Activated CD4-positive, alpha-beta T cell treated with anti-CD3 and anti-CD28 coated beads, Interleukin-10, Interleukin-2, amounts not matched to agents 100 ng/mL and 50 ng/mL, durations not matched to agents 16 hours and 8 hours (primary cell): ENCODE results near the gene FOXO6.

Experiments
- DNase-seq: peaks from one replicate; pipeline ENCODE4 v3.0.0-alpha.2; 2020

Gene FOXO6

DNA sequence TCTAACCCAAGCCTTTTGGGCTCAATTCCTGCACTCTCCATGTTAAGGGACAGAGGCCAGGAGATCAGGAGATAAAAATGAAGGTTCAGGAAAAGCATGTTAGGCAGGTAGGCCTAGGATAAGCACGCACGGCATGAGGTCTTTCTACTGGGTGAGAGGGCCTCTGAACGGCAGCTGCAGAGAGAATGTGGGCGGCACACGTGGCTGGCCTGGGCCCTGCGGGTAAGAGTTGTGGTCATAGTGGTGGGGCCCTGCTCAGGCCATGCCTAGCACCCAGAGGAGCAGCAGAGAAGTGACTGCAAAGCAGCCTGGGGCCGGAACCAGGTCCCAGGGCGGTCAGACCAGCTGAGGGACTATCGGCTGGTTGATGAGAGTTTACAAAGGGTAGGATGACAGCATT, 7.5 kb upstream of the FOXO6 start:
- no peak for DNase-seq

DNA sequence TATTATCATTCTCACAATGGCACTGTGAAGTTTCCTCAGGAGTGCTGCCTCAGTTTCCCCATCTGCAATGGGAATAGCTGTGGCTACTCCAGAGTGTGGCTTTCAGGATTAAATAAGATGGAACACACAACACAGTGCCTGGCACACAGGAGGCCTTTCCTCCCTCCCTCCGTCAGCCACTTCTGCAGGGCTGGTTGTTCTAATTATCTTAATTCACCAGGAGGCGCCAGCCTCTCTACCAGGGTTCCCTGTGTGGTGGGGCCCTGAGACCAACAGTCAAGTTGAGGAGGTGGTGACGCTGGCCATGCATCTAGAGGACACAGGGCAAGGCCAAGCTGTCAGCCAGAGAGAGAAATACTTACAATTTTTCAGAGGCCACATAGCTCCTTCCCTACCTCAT, 6.3 kb upstream of the FOXO6 start:
- DNase-seq, result no peak

DNA sequence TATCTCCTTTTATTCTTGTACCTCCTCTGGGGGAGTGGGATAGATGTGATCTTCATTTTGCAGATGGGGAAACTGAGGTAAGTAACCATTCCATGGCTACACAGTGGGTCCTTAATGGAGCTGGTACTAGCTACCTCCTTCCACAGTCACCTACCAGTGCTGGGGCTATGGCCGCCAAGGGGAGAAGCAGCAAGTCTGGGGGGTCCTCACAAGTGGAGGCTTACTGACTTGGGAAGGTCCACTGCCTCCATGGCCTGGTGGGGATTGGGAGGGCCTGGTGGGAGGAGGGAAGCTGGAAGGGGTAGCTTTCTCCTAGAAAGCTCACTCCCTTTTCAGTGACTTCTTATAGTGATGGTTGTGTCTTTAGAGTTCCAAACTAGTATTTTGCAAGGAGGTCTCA, 5.9 kb upstream of the FOXO6 start:
- no peak for DNase-seq

DNA sequence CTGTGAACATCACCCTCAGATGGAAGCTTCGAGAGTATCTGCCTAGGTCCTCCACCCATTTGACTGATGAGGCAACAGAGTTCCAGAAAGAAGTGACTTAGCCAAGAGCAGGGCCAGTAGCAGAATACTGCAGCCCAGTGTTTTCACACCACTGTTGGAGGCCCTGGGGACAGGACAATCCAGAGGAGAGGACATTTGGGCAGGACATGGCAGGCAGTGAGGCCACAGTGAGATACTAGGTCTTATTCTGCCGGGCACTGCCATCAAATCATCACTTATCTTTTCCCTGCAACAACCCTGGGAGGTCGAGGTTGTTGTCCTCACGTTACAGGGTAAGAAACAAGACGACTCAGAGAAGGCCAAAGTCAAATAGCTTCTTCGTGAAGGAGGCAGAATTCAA, 5.5 kb upstream of the FOXO6 start:
- no peak for DNase-seq

DNA sequence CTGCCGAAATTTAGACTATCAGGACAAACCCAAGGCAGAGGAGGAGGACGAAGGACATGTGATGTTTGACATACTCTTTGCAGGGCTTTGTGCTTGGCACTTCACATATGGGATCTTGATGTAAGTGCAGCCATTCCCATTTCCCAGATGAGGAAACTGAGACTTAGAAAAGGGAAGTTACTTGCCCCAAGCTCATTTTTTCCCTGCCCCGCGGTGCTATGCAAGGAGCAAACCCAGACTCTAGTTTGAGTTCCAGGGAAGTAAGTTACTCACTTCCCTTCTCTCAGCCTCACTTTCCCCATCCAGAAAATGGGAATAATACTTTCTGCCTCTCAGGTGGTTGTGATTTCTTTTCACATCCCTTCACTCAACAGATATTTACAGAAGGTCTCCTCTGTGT, 4.5 kb upstream of the FOXO6 start:
- DNase-seq, result no peak

DNA sequence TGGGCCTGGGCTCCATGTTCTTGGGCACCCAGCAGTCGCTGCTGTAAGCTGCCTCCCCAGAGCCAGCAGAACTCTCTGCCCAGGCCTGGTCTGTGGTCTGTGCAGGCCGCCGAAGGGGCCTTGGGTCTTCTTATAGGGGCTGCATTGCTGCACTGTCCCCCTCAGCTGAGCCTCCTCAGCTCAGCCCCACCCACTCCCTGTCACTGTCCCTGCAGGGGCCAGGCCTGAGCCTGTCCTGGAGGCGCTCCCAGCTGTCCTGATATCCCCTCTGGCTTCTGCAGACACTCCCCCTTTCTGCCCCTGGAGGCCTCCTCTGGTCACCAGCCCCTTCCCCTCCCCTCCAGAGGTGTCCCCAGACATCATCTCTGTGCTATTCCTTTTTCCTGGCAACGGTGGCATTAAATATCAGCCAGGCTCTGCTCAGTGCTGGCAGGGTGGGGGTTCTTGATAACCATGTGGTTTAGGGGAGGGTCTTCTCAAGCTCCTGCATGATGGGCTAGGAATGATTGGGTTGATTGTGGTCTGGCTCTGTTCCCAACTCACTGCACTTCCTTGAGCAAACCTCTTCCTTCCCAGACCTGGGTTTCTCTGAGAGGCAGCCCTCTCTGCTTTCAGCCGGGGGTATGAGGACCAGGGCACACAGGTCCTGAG, 3.7 kb upstream of the FOXO6 start:
- no peak for DNase-seq

DNA sequence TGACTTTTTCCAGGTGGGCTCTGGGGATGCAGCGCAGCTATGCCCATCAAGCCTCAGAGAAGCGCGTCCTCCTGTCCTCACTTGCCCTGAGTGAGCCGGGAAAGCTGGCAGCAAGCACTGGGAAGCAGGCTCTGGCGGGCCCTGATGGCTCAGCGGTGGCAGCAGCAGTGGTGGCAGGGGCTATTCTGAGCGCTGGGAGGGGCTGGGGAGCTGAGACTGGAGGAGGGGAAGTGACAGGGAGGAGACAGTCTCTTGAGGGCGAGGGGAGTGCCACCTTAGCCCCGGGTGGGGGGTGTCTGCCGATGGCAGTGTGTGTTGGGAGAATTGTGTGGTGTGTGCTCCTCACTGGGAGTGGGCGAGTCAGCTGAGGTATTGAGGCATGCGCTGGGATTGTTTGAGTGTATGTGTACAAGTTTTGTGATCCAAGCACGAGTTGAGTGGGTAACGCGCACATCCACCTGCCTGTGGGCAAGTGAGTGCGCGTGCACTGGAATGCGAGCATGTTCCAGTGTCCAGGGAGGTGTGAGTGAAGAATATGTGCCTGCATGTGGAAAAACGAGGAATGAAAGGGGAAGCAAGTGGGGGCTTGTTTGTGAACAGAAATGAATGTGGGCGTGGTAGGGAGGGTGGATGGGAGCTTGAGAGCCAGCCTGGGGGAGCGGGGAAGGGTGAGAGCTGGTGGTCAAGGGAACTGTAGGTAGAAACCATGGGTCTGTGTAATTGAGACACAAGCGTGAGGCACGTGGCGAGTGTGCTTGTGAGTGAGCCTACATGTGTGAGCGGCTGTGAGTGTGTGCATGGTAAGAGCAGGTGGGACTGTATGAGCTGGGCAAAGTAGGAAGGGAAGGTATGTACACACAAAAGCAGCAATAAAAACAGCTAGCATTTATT, 2.9 kb upstream of the FOXO6 start:
- DNase-seq, result no peak

DNA sequence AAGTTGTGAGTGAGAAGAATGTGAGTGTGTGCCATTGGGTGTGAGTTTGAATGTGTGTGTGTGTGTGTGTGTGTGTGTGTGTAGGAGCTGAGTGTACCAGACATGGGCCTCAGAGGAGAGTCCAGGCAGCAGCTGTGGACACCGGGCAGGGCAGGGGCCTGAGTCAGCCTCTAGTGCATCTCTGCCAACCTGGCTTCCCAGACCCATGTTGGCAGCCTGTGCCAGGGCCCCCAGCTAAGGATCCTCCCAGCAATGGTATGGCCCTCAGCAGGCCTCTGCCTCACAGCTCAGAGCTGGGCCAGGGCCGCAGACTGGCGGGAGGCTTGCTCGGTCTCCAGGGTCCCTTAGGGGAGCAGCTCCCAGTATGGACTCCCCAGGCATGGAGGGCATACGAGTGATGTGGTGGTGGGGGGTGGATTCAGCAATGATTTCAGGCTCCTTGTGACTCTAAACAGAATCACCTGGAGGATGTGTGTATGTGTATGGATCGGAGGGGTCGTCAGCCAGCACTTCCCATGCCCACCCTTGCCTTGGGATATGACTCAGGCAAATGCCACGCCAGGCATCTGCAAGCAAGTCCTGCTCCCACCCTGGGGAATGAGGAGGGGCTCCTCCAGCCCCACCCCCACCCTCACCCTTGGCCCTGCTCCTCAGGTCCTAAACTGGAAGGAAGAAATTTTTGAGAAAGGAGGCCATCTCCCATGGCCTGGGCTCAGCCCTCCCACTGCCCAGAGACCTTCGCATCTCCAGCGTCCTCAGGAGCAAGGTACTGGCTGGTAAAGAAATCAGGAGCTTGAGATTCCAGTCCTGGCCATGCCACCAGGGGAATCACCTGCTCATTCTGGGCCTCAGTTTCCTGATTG, 1.8 kb upstream of the FOXO6 start:
- DNase-seq, result no peak

DNA sequence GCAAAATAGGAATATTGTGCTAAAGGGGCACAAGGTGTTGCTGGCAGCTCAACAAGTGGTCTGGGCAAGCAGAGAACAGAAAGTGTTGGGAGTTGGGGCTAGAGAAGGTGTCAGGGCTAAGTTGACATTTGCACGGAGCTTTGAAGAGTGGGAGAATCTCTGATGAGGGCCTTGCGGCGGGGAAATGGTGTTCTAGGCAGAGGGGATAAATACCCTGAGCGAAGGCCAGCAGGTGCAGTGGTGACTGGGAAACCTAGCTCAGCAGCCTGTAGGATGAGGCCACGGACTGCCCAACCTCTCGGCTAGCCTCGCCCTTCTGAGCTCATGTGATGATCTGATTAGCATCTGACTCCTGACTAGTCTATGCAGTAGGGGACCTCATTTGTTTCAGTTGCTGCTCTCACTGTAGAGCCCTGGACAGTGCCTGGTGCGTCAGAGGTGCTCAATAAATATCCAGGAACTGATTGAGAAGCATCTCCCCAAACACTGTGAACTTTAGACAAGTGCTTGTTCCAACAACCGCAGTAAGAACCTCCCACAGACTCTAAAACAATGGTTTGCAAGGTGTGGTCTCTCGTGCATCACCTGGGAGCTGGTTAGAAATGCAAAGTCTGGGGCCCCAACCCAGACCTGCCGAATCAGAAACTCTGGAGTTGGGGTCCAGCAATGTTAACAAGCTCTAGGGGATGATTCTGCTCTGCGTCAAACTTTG, 1.0 kb upstream of the FOXO6 start:
- no peak for DNase-seq

DNA sequence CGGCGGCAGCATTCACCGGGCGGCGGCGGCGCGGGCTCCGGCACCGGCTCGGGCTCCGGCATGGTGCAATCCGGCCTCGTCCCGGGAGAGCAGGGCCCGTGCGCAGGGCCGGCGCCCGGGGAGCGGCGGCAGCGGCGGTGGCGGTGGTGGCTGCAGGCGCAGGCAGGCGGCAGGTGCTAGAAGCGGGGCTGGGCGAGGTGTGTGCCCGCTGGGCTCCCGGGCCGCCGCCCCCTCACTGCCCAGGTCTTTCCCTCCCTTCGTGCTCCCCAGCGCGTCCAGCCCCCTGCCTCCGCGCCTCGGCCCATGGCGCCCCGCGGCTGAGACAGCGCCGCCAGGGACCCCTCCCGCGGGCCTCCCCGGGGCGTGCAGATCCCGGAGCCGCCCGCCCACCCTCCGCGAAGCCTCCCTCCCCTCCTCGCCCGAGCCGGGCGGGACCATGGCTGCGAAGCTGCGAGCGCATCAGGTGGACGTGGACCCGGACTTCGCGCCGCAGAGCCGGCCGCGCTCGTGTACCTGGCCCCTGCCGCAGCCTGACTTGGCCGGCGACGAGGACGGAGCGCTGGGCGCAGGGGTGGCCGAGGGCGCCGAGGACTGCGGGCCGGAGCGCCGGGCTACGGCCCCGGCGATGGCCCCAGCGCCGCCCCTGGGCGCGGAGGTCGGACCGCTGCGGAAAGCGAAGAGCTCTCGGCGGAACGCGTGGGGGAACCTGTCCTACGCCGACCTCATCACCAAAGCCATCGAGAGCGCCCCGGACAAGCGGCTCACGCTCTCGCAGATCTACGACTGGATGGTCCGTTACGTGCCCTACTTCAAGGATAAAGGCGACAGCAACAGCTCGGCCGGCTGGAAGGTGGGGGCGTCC, 492 bp downstream of the FOXO6 start:
- DNase-seq, result no peak

DNA sequence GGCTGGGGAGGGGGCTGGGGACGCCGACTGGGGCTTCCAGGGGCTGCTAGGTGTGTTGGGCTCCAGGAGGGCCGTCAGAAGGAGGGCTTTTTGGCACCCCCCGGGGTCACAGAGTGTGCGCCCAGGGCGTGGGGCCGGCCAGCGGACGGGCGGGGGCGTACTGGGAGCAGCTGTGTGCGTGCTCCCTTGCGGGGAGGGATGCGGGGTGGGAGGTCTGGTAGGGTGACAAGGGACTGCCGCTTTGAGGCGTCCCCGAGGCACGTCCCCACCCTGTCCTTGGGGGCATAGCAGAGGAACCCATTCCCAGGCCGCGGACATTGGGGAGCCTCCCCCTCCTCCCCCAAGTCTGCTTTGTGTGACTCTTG, 1.1 kb downstream of the FOXO6 start:
- DNase-seq, result no peak

DNA sequence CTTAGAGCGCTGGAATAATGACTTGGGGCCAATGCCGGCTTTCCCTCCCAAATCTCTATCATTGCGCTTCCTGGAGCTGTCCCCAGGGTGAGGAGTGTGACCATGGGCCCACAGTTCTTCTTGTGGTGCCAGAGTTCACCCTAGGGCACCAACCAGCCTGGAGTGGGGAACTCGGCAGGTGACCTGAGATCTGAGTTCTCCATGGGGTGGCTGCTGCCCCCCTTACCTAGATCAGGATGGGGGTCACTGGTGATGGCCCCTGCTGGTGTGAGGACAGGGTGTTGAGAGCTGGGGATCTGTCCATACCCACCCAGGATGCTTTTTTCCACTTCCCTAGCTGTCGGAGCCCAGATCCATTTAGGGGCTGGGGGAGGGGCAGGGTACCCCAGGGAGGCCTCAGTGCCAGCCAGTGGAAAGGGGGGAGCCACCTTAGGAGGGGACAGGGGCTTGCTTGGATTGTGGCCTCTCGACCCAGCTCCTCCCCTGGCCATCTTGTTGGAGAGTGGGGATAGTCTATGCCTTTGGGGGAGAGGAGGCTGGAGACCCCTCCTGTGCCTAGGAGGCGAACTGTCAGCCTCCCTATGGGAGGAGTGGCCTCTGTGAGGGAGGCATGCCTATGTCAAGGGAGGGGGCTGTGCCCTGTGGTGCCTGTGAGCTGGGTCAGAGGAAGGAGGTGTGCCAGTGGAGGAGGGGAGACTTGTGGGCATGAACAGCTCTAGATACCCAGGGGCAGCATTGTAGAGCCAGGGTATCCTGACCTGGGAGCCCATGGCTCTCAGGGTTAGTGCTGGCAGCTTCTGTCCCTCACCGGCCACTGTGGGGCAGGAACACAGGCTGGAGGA, 1.7 kb downstream of the FOXO6 start:
- no peak for DNase-seq

DNA sequence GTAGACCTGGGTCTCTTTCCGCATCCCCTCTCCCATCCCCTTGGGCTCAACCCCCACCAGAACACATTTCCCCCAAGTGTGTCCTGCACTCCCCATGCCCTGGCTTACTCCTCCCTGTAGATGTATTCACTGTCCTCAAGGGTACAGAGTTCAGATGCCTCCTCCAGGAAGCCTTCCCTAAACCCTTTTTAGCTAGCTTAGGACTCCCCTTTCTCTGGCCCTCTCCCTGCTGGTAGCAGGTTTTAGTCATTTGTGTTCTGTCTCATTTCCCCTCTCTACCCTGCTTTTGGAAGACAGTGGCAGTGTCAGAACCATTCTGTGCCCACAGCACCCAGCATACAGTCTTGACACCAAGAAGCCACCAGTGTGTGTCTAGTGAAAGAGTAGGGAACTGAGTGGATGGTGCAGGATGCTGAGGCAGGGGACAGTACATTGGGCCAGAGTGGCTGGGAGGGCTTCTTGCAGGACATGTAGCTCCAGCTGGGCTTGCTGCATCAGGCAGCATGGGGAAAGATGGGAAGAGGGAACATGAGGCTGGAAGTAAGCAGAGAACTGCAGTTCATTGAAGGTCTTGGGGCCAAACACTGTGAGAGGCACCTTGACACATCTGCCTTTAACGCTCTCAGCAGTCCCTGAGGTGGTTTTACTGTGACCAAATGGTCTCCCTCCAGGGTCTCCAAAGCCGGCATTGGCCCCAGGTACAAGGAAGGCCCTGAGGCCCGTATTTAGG, 2.5 kb downstream of the FOXO6 start:
- DNase-seq, result no peak

DNA sequence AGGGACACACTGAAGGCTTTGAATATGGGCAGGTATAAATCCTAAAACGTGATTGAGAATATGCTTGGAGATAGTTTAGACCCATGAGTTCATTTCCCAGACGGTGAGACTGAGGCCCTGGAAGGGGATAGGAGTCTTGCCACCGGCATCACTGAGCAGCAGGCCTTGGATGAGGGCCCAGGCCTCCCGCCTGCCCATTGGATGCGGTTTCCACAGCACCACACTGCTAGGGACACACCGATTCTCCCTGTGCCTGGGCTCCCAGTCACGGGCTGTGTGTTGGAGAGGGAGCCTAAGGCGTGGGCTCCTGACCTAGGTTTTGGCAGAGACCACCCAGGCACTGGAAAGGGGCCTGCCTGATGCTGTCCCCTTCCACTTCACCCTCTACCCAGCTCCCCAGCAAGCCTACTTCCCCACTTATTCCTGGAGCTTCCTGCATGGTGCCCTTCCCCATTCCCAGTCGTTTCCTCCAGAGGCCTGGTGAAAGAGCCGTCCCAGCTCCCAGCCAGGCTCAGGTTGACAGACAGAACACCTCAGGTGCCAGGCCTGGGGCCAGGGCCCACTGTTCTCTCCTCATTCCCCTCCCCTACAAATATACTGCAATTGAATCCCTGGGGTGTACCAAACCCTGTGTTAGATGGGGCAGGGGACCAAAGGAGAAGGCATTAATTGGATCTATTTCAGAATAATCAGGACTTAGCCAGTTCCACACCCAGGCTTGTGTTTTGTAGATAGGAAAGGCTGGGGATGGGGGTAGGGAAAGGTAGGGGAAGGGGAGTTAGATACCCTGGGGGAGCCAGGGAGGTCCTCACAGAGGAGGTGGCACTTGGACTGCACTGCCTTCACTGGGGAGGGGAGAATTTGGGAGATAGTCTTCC, 3.4 kb downstream of the FOXO6 start:
- DNase-seq, result no peak

DNA sequence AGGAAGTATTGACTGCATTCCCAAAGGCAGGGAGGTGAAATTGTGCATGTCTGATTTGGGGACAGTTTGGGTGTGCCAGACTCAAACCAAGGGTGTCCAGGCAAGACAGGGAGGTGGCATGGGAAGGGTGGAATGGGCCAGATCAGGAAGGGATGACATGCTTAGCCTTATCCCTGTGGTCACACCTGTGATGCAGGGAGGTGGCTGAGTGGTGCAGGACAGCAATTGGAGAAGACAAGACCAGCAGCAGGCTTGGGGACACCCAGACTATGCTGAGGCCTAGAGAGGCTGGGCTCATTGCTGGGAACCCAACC, 4.0 kb downstream of the FOXO6 start:
- DNase-seq, result no peak

DNA sequence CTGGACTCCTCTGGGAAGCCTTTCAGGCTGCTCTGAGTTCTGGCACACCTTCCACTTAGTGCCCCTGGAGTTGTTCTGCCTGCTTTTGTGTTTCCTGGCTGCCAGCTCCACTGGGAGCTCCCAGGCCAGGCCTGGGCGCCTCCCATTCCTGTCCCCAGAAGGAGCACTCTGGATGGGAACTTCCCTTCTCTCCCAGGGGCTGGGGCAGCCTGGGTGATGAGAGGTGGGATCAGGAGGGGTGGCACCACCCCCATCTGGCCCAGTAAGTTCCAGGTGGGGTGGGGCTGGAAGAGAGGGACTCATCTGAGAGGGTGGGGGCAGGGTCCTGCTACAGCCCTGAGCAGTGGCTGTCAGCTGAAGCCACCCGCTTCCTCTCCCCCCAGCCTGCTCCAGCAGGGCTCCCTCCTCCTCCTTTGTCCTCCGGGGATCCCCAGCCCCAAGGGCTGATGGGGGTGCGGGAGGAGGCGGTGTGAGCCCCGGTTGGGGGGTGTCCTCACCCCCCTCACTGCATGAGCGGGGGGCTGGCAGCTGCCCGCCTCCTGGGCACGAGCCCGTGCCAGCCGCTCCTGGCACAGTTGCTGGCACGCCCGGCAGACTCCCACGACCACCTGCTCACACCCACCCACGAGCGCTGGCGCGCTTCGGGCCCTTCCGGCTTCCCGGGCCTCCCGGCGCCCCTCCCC, 4.7 kb downstream of the FOXO6 start:
- no peak for DNase-seq

DNA sequence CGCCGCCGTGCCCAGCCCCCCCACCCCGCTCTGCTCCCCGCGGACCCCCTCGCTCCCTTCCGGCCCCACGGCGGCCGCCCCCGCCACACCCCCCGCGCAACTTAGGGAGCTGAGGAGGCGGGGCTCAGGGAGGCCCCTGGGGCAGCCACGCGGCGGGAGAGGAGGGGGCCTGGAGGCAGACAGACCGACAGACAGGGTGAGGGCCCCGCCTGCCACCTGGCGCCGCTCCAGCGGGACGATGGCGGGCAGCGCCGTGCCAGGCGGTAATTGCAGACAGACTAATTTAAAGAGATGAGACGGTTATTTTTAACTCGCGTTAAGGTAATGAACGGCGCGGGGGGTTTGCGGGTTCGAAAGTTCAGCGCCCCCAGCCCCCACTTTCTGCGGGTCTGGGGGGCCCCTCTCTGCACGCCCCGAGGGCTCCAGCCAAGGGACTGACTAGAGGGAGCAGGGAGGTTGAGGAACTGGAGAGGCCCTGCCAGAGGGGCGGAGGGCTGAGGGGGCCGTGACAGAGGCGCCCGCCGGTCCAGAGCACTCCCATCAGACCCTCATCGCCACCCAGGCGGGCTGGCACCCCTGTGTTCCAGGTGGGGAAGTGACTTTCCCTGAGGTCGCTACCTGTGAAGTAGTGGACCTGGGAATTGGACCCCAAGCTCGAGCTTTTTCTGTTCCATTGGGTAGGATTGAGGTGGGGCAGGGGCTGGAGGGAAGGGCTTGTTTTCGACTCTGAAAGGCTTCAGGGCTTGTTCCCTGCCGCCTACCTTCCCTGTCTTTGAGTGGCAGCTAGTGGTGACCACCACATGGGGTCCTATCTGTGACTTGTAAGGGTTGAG, 5.4 kb downstream of the FOXO6 start:
- DNase-seq, result no peak

DNA sequence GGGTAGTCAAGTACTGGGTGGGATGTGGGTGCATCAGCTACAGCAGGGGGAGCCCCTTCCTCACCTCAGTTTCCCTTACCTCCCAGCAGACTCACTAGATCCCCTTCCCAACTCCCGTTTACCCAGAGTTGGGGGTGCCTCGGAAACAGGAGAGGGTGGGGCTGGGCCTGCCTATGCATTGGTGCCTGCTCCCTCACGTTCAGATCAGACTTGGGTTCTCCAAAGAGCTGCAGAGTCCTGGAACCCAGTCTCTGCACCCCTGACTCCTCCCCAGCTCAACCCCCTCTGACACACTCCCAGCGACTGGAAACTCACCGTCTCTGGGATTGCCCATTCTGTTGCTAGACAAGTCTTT, 6.0 kb downstream of the FOXO6 start:
- DNase-seq, result no peak
